Measurements from ENCODE around the gene ENTPD6.
"Not testable (repeated sequence)": the region's sequence is repeated elsewhere in the genome, so short reads cannot be mapped to it uniquely, and the experiment has no call there.

The ENTPD6 gene

DNA sequence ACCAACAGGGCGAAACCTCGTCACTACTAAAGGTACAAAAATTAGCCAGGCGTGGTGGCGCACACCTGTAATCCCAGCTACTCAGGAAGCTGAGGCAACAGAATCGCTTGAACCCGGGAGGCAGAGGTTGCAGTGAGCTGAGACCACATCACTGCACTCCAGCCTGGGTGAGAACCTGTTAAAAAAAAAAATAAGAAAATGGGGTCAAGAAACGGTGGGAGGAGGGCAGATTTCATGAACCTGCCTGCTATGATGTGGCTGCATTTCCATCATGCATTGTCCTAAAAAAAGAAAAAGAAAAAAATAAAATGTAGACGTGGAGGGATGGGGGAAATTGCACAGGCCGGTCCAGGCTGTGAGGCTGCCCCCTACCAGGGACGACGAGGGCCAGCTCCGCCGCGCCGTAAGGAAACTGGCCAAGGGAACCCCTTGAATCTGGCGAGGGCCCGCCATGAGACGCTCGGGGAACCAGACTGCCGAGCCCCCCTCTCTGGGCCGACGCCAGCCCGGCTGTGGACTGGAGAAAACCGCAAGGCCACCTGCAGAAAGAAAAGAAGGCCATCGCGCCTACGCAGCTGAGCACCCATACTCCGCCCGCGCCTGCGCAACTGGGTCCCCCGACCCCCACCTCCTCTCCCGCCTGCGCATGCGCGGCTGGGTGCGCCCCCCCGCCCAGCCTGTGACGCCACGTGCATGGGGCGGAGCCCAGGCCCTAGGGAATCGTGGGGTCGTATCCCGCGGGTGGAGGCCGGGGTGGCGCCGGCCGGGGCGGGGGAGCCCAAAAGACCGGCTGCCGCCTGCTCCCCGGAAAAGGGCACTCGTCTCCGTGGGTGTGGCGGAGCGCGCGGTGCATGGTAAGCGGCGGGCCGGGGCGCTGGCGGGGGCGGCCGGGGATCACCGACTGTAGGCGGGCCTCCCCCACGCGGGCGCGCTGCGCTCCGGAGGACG, at the start of gene ENTPD6:
Gene ENTPD6, plus strand, starts transcription at position 699 of the 948 bp plus-strand sequence. CDS start 10,825 bp downstream, outside the sequence.
- peak; percentile 86 to 88 for DNase-seq (ENCODE audit: low read depth in 2 of 2)

DNA sequence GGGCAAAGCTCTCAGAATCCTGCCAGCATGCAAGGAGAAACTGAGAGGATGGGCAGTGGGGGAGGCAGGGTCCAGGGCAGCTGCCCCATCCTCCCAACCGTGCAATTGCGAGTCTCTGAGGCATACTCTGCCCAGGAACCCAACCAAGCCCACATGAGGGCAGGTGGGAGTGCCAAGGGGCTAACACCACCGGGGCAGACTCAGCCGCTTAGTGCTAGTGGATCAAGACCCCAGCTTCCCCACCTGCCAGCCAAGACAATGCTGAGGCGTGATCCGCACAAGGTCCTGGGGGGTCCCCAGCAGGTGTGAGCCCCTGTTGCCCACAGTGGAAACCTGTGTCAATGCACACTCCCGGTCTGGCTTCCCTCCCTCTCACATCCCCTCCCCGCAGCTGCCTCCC, 48.5 kb upstream of the ENTPD6 start:
- no peak for DNase-seq (ENCODE audit: low read depth in 2 of 2)

DNA sequence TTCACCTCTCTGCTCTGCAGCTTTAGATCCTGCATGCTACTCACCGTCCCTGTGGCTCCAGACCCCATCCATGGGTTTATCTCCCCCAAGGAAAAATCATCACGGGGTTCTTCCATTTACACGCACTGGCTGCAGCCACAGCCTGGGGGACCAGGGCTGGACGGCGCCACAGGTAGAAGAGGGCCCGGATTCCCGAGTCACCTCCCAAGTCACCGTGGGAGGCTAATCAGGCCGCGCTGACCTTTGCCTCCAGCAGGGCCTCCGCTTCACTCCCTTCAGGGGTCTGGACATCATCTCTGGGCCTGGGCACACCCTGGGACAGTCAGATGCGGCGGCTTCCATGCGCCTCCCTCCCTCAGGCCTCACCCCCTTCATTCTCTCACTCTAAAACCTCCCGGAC, 47.8 kb upstream of the ENTPD6 start:
- DNase-seq (ENCODE audit: low read depth in 2 of 2), result no peak

DNA sequence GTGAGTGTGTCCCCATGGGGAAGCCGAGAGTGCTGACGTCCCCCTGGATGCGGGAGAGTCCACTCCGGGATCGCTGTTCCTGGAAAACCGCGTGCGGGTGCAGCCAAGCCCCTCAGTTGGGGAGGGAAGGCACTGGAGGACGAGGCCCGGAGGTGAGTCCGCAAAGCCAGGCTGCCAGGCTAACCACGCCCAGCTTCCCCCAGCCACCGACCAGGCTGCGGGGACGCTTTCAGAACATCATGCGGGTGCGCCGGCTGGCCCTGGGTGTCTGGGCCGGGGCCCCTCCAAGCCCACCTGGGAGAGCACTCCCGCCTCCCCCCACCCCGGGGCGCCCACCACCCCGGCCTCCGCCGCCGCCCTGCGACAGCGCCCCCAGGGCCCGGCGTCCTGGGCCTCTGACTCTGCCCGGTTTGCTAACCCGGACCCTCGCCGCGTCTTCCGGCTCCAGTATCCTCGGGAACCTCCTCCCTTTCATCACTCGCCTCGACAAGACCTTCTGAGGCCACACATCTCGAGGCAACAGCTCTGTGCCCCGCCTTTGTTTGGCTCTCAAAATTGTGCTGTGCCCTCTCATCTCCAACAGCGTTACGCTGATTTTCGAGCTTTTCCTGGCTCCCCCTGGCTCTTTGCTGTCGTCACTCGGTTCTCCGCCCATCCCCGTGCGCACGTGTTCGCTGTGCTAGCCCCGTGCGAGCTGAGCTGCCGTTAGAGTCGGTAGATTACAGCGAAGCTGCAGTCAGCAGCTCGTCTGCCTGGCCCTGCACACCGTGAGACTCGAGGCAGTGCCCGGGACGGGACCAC, 47.1 kb upstream of the ENTPD6 start:
- peak; percentile 30 to 47 for DNase-seq (ENCODE audit: low read depth in 2 of 2)

DNA sequence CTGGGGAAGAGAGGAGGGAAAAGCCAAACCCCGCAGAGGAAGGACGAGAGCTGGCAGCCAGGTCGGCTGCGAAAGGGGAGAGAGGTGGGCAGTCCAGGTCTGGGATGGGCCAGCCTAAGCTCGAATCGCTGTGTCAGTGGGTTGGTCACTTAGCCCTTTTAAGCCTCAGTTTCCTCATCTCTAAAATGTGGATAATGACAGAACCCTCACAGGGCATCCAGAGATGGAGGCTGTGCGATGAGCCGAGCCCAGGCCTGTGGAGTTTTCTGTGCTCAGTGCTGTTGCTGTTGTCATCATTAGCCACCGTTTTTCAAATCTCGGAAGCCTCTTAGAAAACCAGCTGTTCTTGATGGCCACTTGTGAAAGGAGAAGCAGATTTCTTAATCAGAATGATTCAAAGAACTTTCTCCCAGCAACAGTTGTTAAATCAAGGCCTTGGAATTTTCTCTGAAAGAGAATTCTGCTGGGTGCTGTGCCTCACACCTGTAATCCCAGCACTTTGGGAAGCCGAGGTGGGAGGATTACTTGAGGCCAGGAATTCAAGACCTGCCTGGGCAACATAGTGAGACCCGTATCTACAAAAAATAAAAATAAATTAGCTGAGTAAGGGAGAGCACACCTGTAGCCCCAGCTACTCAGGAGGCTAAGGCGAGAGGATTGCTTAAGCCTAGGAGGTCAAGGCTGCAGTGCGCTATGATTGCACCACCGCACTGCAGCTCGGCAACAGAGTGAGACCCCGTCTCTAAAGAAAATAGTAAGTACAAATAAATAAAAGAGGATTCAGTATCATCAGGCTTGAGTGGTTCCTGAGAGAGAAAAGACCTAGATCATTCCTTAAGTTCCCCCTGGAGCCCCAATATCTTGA, 46.3 kb upstream of the ENTPD6 start:
- DNase-seq (ENCODE audit: low read depth in 2 of 2), result no peak

DNA sequence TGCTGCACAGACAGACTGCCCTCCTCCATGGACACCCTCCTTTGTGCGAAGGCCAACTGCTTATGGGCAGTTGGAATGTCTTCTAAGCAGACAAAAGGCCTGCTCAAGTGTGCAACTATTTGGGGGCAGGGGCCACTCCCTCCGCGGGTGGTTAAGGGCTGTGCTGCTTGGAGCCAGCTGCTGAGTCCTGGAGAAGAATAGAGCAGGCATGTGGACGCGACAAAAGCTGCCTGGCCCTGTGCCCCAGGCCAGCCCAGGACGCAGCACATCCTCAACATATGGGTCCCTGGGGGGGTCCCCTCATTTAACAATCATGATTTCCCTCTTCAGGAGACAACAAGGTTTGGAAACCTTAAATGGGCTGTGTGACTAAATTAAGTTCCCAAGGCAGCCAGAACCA, 45.5 kb upstream of the ENTPD6 start:
- no peak for DNase-seq (ENCODE audit: low read depth in 2 of 2)

DNA sequence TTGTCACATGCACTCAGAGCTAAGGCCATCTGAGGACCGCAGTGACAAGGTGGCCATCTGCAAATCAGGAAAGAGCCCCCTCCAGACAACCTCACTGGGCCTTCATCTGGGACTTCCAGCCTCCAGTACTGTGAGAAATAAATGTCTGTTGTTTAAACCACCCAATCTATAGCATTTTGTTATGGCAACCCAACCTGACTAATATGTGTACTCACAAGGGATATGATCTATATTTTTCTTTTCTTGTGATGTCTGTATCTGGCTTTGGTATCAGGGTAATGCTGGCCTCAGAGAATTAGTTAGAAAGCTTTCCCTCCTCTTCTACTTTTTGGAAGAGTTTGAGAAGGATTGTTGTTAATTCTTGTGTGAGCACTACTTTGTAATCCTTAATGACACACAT, 37.5 kb upstream of the ENTPD6 start:
- DNase-seq (ENCODE audit: low read depth in 2 of 2), result no peak

DNA sequence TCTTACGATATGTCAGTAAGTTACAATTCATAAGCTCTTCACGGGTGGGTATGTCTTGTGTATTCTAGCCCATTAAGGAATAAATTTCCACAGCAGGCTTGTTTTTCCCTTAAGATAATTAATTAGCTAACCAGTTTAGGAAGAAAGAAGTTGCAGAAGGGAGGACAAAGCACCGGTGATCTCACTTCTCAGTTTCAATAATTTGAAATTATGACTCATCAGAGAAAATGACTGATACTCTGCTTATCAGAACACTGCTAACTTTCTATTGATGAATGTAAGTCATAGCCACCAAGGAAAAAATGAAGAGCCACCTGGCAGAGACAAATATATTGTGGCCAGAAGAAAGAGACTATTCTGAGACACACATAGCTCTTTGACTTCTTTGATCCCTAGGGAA, 35.0 kb upstream of the ENTPD6 start:
- no peak for DNase-seq (ENCODE audit: low read depth in 2 of 2)

DNA sequence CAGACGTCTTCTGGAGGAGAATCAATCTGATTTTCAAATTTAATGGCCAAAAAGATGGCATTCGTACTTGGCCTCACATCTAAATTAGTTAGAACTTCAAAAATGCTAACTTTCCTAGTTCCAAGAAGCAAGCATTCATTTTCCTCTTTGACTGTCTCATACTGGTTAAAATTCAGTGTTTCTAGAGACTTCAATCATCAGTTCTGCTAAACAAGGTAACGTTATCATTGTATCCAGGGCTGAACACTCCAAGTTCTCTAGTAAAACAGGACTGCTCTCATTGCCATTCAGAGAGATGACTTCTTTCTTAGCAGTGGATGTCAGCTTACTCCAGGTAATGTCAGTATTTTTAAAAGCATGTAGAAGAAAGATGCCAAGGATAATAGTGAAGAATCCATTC, 34.6 kb upstream of the ENTPD6 start:
- DNase-seq (ENCODE audit: low read depth in 2 of 2), result no peak

DNA sequence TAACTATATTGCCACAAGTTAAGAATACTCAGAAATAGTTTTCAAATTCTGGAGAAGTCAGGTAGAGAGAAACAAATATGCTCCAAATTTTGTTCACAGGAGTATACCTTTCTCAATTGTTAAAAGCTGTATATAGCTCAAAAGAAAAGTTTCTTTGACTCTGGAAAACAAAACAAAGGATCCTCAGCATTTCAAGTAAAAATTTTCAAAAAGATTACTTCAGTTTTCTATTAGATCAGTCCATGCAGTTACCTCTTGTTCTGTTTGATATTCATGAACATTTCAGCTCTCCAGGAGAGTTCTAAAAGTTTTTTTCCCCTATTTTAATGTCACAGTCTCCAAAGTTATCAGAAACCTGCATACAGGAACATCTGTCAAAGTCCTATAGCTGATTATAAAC, 30.4 kb upstream of the ENTPD6 start:
- DNase-seq (ENCODE audit: low read depth in 2 of 2), result no peak

DNA sequence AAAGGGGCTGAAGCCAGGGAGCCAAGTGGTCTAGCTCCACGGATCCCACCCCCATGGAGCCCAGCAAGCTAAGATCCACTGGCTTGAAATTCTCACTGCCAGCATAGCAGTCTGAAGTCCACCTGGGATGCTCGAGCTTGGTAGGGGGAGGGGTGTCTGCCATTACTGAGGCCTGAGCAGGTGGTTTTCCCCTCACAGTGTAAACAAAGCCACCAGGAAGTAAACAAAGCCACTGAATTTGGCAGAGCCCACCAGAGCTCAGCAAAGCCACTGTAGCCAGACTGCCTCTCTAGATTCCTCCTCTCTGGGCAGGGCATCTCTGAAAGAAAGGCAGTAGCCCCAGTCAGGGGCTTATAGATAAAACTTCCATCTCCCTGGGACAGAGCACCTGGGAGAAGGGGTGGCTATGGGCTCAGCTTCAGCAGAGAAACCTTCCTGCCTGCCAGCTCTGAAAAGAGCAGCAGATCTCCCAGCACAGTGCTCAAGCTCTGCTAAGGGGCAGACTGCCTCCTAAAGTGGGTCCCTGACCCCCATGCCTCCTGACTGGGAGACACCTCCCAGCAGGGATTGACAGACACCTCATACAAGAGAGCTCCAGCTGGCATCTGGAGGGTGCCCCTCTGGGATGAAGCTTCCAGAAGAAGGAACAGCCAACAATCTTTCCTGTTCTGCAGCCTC, 29.3 kb upstream of the ENTPD6 start:
- DNase-seq (ENCODE audit: low read depth in 2 of 2), result not testable (repeated sequence)

DNA sequence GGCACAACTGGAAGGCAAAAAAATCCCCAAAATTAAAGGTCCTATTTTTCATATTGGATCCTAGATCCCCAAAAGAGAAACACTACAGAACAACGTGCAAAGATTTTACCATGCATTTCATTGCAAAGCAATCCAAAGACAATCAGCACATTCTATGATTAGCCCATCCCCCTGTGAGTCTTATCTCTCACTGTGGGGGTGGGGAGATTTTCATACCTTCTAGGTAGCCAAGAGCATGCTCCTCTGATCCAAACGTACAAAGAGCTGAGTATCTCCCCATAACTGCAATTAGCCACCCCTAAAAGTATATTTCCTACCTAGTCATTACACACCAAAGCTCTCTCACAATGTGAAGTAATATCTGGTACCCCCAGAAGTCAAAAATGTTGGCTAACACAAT, 22.2 kb upstream of the ENTPD6 start:
- no peak for DNase-seq (ENCODE audit: low read depth in 2 of 2)

DNA sequence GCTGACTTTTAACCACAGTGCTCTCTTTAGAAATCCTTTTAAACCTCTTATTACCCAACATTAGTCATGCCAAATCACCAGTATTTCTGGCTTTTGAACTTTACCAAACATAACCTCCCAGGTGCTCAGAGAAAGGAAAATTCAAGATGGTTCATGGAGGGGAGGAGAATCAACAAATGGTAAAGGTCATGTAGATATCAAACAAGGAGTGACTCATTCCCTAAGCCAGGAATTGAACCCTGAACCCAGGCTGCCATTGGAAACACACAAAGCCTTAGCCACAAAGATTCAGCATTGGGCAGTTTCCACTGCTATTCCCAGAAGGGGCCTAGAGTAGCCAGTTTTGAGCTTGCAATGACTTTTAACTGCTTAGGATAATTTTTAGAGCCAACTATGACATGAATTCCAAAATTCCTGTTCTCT, 21.6 kb upstream of the ENTPD6 start:
- no peak for DNase-seq (ENCODE audit: low read depth in 2 of 2)

DNA sequence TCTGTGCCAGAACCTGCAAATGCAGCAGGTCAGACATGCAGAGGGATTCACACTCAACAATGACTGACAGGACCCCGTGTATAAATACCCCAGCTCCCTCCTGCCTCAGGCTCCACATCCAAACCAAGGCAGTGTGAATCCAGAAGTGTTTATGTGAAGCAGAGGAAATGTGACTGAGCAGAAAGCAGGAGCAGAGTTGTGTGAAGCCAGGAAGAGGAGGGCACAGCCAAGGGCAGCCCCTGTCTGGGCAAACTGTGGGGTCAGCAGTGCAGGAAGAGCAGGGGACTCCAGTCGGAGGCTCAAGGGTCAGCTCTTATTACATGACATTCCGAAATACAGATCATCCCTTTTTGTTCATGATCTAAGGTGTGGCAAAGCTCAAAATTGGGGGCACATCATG, 19.3 kb upstream of the ENTPD6 start:
- no peak for DNase-seq (ENCODE audit: low read depth in 2 of 2)

DNA sequence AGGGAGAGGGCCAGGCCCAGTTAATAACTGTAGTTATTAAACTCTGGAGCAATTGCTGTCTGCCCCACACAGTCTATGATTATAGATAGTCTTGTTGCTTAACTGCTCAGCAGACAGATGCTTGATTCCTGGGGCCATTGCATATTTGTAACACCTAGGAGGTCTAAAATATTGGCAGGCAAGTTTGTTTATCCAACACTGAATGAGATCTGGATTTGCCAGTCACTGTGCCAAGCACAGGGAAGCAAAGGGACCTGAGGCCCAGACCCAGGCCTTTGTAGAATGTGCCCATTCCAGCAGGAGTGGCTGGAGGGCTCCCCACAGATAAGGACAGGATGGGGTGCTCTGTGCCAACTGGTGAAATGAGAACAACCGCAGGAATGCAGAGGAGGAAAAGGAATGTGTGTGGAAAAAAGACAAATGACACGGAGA, 17.6 kb upstream of the ENTPD6 start:
- DNase-seq (ENCODE audit: low read depth in 2 of 2), result no peak

DNA sequence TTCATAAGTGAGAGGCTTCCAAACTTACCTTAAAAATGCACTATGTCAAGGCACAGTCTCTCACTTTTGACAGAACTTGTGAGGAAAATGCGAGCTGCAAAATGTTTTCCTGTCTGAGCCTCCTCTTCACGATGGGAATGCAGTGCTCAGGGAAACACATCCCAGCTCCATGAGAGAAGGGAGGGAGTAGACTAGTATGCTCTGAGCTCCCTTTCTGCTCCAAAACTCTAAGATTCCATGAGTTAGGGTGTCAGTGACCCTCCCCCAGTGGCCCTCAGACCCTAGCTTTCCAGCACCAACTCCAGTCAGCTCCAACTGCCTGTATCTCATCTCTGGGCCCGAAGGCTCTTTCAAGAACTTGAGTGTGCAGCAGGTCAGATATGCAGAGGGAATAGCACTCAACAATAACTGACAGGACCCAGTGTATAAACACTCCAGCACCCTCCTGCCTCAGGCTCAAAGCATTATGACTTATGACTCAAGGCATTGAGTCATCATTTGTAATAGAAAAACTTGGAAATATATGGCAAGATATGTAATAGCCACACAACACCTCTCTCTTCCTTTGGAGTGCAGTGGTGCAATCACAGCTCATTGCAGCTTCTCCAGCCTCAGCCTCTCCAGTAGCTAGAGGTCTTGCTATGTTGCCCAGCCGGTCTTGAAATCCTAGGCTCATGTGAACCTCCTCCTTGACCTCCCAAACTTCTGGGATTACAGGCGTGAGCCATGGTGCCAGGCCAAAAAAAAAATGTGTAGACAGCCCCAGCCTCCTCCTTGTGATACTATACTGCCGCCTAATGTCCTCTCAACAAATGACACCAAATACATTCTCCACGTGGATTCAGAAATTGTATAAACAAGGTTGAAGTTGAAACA, 16.7 kb upstream of the ENTPD6 start:
- no peak for DNase-seq (ENCODE audit: low read depth in 2 of 2)

DNA sequence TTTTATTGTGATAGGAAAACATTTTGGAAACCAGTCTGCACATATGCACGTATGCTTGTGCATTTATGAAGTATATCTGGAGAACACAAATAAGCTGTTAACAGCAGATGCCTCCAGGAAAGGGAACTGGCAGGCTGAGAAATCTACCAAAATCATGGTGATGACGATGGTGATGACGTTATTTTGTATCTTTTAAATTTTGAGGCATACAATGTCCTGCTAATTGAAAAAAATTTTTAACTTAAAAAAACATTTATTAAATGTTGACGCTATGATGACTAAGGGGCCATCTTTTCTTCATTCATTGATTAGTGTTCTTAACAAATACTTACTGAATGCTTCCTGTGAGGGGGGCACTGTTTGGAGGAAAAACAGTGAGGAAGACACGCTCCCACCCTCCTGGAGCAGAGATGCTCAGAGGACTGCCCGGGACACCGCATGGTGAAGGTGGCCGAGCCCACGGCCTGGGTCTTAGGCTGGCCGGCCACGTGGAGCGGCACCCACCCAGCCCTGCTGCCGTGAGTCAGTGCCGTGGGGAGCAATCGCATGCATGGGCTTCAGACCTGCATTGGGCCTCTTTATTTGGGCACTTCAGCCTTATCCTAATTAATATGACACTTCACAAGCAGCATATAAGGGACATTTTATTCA, 15.9 kb upstream of the ENTPD6 start:
- no peak for DNase-seq (ENCODE audit: low read depth in 2 of 2)

DNA sequence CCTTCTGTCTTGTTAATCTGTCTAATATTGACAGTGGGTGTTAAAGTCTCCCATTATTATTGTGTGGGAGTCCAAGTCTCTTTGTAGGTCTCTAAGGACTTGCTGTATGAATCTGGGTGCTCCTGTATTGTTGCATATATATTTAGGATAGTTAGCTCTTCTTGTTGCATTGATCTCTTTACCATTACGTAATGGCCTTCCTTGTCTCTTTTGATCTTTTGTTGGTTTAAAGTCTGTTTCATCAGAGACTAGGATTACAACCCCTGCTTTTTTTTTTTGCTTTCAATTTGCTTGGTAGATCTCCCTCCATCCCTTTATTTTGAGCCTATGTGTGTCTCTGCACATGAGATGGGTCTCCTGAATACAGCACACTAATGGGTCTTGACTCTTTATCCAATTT, 11.1 kb upstream of the ENTPD6 start:
- DNase-seq (ENCODE audit: low read depth in 2 of 2), result not testable (repeated sequence)

DNA sequence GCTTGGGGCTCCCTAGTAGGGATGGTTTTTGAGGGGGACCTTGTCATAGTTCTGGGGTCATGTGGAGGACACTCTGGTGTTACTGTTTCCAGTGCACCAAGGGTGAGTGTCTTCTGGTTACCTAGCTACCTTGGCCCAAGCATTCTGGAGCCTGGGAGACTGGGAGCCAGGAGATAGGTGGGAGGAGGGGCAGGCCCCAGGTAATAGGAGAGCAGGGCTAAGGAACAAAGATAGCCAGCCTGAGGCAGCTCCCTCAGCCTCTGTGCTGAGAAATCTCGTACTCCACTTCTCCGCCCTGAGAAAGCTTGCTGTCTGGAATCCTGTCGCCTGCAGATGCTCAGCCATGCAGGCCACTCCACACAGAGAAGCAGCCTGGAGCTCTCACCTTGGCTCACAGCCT, 8.3 kb upstream of the ENTPD6 start:
- DNase-seq (ENCODE audit: low read depth in 2 of 2), result no peak

DNA sequence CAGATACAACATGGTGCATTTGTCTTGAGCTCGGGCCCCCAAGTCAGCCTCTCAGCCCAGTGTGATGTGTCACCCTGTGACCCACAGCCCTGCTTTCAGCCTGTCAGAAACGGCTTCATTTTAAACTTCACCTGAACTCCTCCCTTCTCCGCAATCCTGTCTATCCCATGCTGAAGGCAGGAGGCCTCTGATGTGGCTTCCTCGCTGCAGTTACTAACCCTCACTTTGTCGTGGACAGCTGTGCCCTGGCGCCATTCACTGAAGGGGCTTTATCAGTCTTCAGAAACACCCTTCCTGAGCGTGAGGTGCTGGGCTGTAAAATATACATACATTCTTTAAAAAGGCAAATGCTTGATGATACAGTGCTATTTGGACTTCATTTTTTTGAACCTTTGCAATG, 7.9 kb upstream of the ENTPD6 start:
- DNase-seq (ENCODE audit: low read depth in 2 of 2), result no peak

All from stimulated activated CD4-positive, alpha-beta T cell treated with anti-CD3 and anti-CD28 coated beads, Interleukin-4, amount 100 ng/mL, for 48 hours (primary cell).